Liver (tissue), 9 donors: ENCODE results near the gene SKI. TPM values are rescaled to one million over a fixed set of nuclear protein-coding genes. Genes with fewer than 3 reads are reported as not detected.

ENCODE experiments used
- DNase-seq: peaks from one replicate; pipeline ENCODE4 v3.0.0-alpha.2; 2017; ENCODE audit warnings: low spot score
- H3K27ac ChIP-seq, 2 donors: one replicate each; pipeline ENCODE4 v1.7.0; 2013; ENCODE audit warnings: inconsistent platforms in 2 of 2, low read length in 2 of 2, control low read depth in 1 of 2, low read depth in 1 of 2, mild to moderate bottlenecking in 1 of 2
- H3K27me3 ChIP-seq, 4 donors: one replicate each; pipeline versions ENCODE4 v1.6.1 to v1.7.0; 2013; ENCODE audit warnings: low read length in 3 of 4, inconsistent platforms in 1 of 4, mild to moderate bottlenecking in 1 of 4, moderate library complexity in 1 of 4; ENCODE audit not compliant: control insufficient read depth in 4 of 4, insufficient read depth in 4 of 4
- H3K36me3 ChIP-seq, 4 donors: one replicate each; pipeline versions ENCODE4 v1.6.1 to v1.7.0; 2013; ENCODE audit warnings: low read length in 3 of 4, mild to moderate bottlenecking in 3 of 4, low read depth in 1 of 4, moderate library complexity in 1 of 4; ENCODE audit not compliant: control insufficient read depth in 4 of 4, insufficient read depth in 3 of 4
- H3K4me1 ChIP-seq, 4 donors: one replicate each; pipeline versions ENCODE4 v1.6.1 to v1.7.0; 2013; ENCODE audit warnings: low read length in 3 of 4, mild to moderate bottlenecking in 3 of 4, moderate library complexity in 1 of 4; ENCODE audit not compliant: control insufficient read depth in 4 of 4, insufficient read depth in 4 of 4
- H3K4me3 ChIP-seq, 3 donors: one replicate each; pipeline versions ENCODE4 v1.6.1 to v1.7.0; 2013; ENCODE audit warnings: low read length in 3 of 3, control low read depth in 1 of 3, low read depth in 1 of 3, mild to moderate bottlenecking in 1 of 3
- H3K9ac ChIP-seq, 2 donors: one replicate each; pipeline ENCODE4 v1.7.0; 2013; ENCODE audit warnings: low read length in 2 of 2, mild to moderate bottlenecking in 2 of 2, moderate library complexity in 2 of 2, control low read depth in 1 of 2, low read depth in 1 of 2
- H3K9me3 ChIP-seq, 4 donors: one replicate each; pipeline versions ENCODE4 v1.6.1 to v1.7.0; 2013; ENCODE audit warnings: low read length in 3 of 4; ENCODE audit not compliant: control insufficient read depth in 4 of 4
- ATF3 ChIP-seq: IDR thresholded peaks from 2 replicates; pipeline ENCODE4 v1.6.1; 2016; ENCODE audit warnings: antibody characterized with exemption
- EGR1 ChIP-seq, 2 donors: IDR thresholded peaks; 2 replicates each; pipeline ENCODE4 v1.6.1; 2016 to 2018; ENCODE audit warnings: antibody characterized with exemption in 2 of 2, low read depth in 2 of 2
- FOXA1 ChIP-seq: IDR thresholded peaks from 2 replicates; pipeline ENCODE4 v1.6.1; 2016; ENCODE audit warnings: antibody characterized with exemption
- FOXA2 ChIP-seq: IDR thresholded peaks from 2 replicates; pipeline ENCODE4 v1.6.1; 2016; ENCODE audit warnings: antibody characterized with exemption
- GABPA ChIP-seq, 2 donors: IDR thresholded peaks in 1 of 2; conservative IDR thresholded peaks in 1 of 2; 2 replicates each; pipeline ENCODE4 v1.6.1; 2016; ENCODE audit warnings: antibody characterized with exemption in 2 of 2, mild to moderate bottlenecking in 1 of 2, moderate library complexity in 1 of 2
- HNF4A ChIP-seq, 2 donors: conservative IDR thresholded peaks; 2 replicates each; pipeline ENCODE4 v1.6.1; 2016; ENCODE audit warnings: antibody characterized with exemption in 2 of 2, mild to moderate bottlenecking in 2 of 2
- HNF4G ChIP-seq: IDR thresholded peaks from 2 replicates; pipeline ENCODE4 v1.6.1; 2016; ENCODE audit warnings: antibody characterized with exemption
- JUND ChIP-seq, 2 donors: IDR thresholded peaks; 2 replicates each; pipeline ENCODE4 v1.6.1; 2016; ENCODE audit warnings: antibody characterized with exemption in 2 of 2
- NR2F2 ChIP-seq: IDR thresholded peaks from 2 replicates; pipeline ENCODE4 v1.6.1; 2016; ENCODE audit warnings: antibody characterized with exemption
- RAD21 ChIP-seq, 2 donors: IDR thresholded peaks; 2 replicates each; pipeline ENCODE4 v1.6.1; 2016; ENCODE audit warnings: antibody characterized with exemption in 2 of 2, mild to moderate bottlenecking in 2 of 2
- REST ChIP-seq: IDR thresholded peaks from 2 replicates; pipeline ENCODE4 v1.6.1; 2016; ENCODE audit warnings: antibody characterized with exemption, mild to moderate bottlenecking
- RXRA ChIP-seq, 2 donors: IDR thresholded peaks; 2 replicates each; pipeline ENCODE4 v1.6.1; 2017 to 2018; ENCODE audit warnings: antibody characterized with exemption in 2 of 2, mild to moderate bottlenecking in 1 of 2
- SP1 ChIP-seq: IDR thresholded peaks from 2 replicates; pipeline ENCODE4 v1.6.1; 2018; ENCODE audit warnings: antibody characterized with exemption, mild to moderate bottlenecking
- TAF1 ChIP-seq: conservative IDR thresholded peaks from 2 replicates; pipeline ENCODE4 v1.6.1; 2016; ENCODE audit warnings: antibody characterized with exemption, mild to moderate bottlenecking
- YY1 ChIP-seq: IDR thresholded peaks from 2 replicates; pipeline ENCODE4 v1.6.1; 2016; ENCODE audit warnings: antibody characterized with exemption, mild to moderate bottlenecking
- WGBS: extraction: QIAGEN DNeasy Blood & Tissue Kit; methylation state at CpG from one replicate; pipeline ENCODE4 v1.1.7; 2013; 5-methylcytosine and 5-hydroxymethylcytosine counted together
- polyA plus RNA-seq, 2 donors: library from polyadenylated mRNA; stranded (reverse) in 1 of 2; unstranded in 1 of 2; fragments of 200-250 nt in 1 of 2; fragments of >200 nt in 1 of 2; fragmentation: Nextera tagmentation in 1 of 2; extraction: Ambion mirVana in 1 of 2; gene quantifications; one replicate each; pipeline versions ENCODE4 v1.2.1 to v1.2.3, GENCODE V29; 2013 to 2015
- total RNA-seq, 2 donors: library from RNA; depleted of rRNA; stranded (reverse); fragments of >200 nt; gene quantifications; one replicate each; pipeline ENCODE4 v1.2.3, GENCODE V29; 2014
- TF ChIP-seq, protein P1 (sequence below): IDR thresholded peaks from 2 replicates; pipeline ENCODE4 v1.6.1; 2016; ENCODE audit warnings: antibody characterized with exemption
- TF ChIP-seq, protein P2 (sequence below): fragments of 150-350 bp; IDR thresholded peaks from 2 replicates; pipeline ENCODE4 v1.5.1; 2017; ENCODE audit warnings: improper control_type of control experiment, low read depth, low read length; ENCODE audit not compliant: missing input control
- donor health status: healthy.
- donor health status: healthy.
- donor health status: healthy.
- donor health status: healthy.
- donor health status: healthy.

The SKI gene
- total and polyA plus RNA-seq, 4 donors, result 3.2 to 21.3 (median 19.5) TPM

DNA sequence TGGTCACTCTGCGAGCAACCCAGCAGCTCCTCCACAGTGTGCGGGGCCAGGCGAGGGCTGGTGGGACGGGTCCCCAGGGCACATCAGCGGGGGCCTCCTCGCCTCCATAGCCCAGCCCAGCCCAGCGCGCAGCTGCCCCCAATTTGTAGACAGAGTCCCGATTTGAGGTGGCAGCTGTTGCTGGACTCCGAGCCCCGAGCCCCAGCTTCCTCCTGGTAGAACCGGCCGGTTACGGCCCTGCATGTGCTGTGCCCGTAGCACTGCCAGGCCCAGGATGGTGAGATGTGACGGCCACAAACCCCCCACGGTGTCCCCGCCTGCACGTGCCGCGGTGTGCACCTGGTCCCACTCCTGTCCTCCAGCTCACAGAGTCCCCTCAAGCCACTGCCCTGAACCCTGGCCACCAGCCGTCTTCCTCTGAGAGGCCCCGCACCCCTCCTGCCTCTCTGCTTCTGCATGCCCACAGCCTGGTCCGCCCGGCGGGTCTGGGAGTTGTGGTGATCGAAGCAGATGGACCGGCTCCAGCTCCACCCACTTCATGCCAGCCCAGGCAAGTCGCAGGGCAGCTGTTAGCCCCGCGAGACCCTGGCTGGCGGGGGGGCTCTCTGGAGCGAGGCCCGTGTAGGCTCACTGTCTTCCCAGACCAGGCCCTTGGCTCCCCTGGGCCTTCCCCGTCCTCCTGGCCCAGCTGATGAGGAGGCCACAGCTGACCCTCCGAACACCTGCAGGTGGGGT lies 107.8 kb downstream of the SKI start:
- Histone ChIP-seq H3K4me1 (no peaks in the 10 kb centered on the region), H3K27ac (no peak overlapping the region), H3K36me3 (no peaks in the 10 kb centered on the region), H3K27me3 (no peaks in the 10 kb centered on the region), H3K9me3 (no peaks in the 10 kb centered on the region), H3K4me3 (no peak overlapping the region), H3K9ac (no peak overlapping the region)
- TF ChIP-seq HNF4A (conservative IDR thresholded peaks at IDR 0.05), result no peak
- TF ChIP-seq FOXA1, result no peak
- TF ChIP-seq, protein P1, sequence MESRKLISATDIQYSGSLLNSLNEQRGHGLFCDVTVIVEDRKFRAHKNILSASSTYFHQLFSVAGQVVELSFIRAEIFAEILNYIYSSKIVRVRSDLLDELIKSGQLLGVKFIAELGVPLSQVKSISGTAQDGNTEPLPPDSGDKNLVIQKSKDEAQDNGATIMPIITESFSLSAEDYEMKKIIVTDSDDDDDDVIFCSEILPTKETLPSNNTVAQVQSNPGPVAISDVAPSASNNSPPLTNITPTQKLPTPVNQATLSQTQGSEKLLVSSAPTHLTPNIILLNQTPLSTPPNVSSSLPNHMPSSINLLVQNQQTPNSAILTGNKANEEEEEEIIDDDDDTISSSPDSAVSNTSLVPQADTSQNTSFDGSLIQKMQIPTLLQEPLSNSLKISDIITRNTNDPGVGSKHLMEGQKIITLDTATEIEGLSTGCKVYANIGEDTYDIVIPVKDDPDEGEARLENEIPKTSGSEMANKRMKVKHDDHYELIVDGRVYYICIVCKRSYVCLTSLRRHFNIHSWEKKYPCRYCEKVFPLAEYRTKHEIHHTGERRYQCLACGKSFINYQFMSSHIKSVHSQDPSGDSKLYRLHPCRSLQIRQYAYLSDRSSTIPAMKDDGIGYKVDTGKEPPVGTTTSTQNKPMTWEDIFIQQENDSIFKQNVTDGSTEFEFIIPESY, result no peak
- TF ChIP-seq, protein P2, sequence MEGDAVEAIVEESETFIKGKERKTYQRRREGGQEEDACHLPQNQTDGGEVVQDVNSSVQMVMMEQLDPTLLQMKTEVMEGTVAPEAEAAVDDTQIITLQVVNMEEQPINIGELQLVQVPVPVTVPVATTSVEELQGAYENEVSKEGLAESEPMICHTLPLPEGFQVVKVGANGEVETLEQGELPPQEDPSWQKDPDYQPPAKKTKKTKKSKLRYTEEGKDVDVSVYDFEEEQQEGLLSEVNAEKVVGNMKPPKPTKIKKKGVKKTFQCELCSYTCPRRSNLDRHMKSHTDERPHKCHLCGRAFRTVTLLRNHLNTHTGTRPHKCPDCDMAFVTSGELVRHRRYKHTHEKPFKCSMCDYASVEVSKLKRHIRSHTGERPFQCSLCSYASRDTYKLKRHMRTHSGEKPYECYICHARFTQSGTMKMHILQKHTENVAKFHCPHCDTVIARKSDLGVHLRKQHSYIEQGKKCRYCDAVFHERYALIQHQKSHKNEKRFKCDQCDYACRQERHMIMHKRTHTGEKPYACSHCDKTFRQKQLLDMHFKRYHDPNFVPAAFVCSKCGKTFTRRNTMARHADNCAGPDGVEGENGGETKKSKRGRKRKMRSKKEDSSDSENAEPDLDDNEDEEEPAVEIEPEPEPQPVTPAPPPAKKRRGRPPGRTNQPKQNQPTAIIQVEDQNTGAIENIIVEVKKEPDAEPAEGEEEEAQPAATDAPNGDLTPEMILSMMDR, result no peak
- no peak for TF ChIP-seq JUND (IDR thresholded peaks at IDR 0.05)
- no peak for TF ChIP-seq EGR1 (IDR thresholded peaks at IDR 0.05; ENCODE audit: low read depth in 2 of 2)
- no peak for TF ChIP-seq SP1
- no peak for TF ChIP-seq HNF4G
- TF ChIP-seq REST, result no peak
- no peak for DNase-seq
- 95% methylated on average over 36 of the region's 36 CpGs for WGBS

DNA sequence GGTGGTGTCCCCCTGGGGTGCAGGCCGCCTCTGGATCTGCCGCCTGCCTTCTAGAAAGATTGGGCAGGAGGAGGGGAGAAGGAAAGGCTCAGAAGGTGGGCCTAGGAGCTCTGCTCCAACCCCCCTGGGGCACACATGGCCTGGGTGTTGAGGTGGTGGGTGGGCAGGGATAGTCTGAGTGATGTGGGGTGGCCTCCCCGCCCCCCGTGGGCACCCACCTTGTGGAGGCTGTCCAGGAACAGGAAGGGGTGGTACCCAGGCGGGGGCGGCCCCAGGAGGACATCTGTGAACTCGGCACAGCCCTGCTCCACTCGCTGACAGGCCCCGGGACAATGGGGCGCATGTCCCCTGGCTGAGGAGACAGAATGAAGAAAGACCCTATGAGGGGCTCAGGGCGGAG lies 108.4 kb downstream of the SKI start:
- no peak overlapping the region for H3K9ac ChIP-seq
- H3K4me3 ChIP-seq, result no peak overlapping the region
- H3K9me3 ChIP-seq, result no peaks in the 10 kb centered on the region
- no peaks in the 10 kb centered on the region for H3K4me1 ChIP-seq
- H3K27ac ChIP-seq, result no peak overlapping the region
- no peaks in the 10 kb centered on the region for H3K36me3 ChIP-seq
- WGBS, result 89% methylated on average over 11 of the region's 11 CpGs
- DNase-seq, result no peak
- H3K27me3 ChIP-seq, result no peaks in the 10 kb centered on the region
- TF ChIP-seq EGR1 (IDR thresholded peaks at IDR 0.05; ENCODE audit: low read depth in 2 of 2) (no peak), REST (no peak), NR2F2 (no peak), FOXA2 (no peak), JUND (IDR thresholded peaks at IDR 0.05) (no peak), ATF3 (no peak), GABPA (IDR thresholded peaks at IDR 0.05 in 1 of 2, conservative IDR thresholded peaks at IDR 0.05 in 1 of 2) (no peak), RXRA (IDR thresholded peaks at IDR 0.05) (no peak), YY1 (no peak), RAD21 (IDR thresholded peaks at IDR 0.05) (no peak), HNF4G (no peak), SP1 (no peak), TAF1 (no peak), FOXA1 (no peak), HNF4A (conservative IDR thresholded peaks at IDR 0.05) (no peak)
- TF ChIP-seq, protein P2, result no peak
